H9 (cell line): Measurements from ENCODE around the gene SPRY4. TPM values are rescaled to one million over a fixed set of nuclear protein-coding genes. Genes with fewer than 3 reads are reported as not detected.

Experiments used
- DNase-seq: peaks from one replicate; pipeline ENCODE4 v3.0.0-alpha.2; 2017
- H2AFZ ChIP-seq: one replicate; pipeline ENCODE4 v1.6.1; 2013; ENCODE audit warnings: mild to moderate bottlenecking, low read length, control low read depth, moderate library complexity
- H2AK5ac ChIP-seq: 2 replicates; pipeline ENCODE4 v1.6.1; 2013; ENCODE audit warnings: low read length, control low read depth, mixed read lengths; ENCODE audit not compliant: insufficient read length
- H2BK120ac ChIP-seq: one replicate; pipeline ENCODE4 v1.6.1; 2013; ENCODE audit warnings: low read depth, mild to moderate bottlenecking, low read length, control low read depth, inconsistent platforms; ENCODE audit not compliant: poor library complexity, severe bottlenecking
- H2BK12ac ChIP-seq: 2 replicates; pipeline ENCODE4 v1.6.1; 2013; ENCODE audit warnings: low read length, control low read depth, mixed read lengths, low read depth; ENCODE audit not compliant: insufficient read length
- H2BK15ac ChIP-seq: 2 replicates; pipeline ENCODE4 v1.6.1; 2013; ENCODE audit warnings: low read depth, low read length, control low read depth
- H2BK20ac ChIP-seq: one replicate; pipeline ENCODE4 v1.6.1; 2013; ENCODE audit warnings: low read depth, mild to moderate bottlenecking, low read length, control low read depth, inconsistent platforms; ENCODE audit not compliant: poor library complexity, severe bottlenecking
- H2BK5ac ChIP-seq: 2 replicates; pipeline ENCODE4 v1.6.1; 2013; ENCODE audit warnings: low read length, control low read depth, mixed read lengths; ENCODE audit not compliant: insufficient read length
- H3K14ac ChIP-seq: 2 replicates; pipeline ENCODE4 v1.6.1; 2013; ENCODE audit warnings: low read length, control low read depth; ENCODE audit not compliant: insufficient read depth
- H3K18ac ChIP-seq: 2 replicates; pipeline ENCODE4 v1.6.1; 2013; ENCODE audit warnings: low read depth, mild to moderate bottlenecking, mixed read lengths, low read length, control low read depth; ENCODE audit not compliant: insufficient read length
- H3K23ac ChIP-seq: 2 replicates; pipeline ENCODE4 v1.6.1; 2013; ENCODE audit warnings: low read length, control low read depth, mixed read lengths, low read depth; ENCODE audit not compliant: insufficient read length
- H3K23me2 ChIP-seq: 2 replicates; pipeline ENCODE4 v1.6.1; 2013; ENCODE audit warnings: low read depth, mild to moderate bottlenecking, mixed read lengths, low read length, control low read depth; ENCODE audit not compliant: insufficient read length, poor library complexity, severe bottlenecking
- H3K27ac ChIP-seq: 2 replicates; pipeline ENCODE4 v1.5.1; 2013; ENCODE audit warnings: low read length, control low read depth, mixed read lengths, low read depth; ENCODE audit not compliant: insufficient read length
- H3K27me3 ChIP-seq: 2 replicates; pipeline ENCODE4 v1.6.1; 2013; ENCODE audit warnings: low read length, control low read depth, inconsistent platforms; ENCODE audit not compliant: insufficient read depth
- H3K4ac ChIP-seq: 2 replicates; pipeline ENCODE4 v1.6.1; 2013; ENCODE audit warnings: low read depth, mild to moderate bottlenecking, control low read depth, inconsistent platforms, low read length, moderate library complexity
- H3K4me1 ChIP-seq: 2 replicates; pipeline ENCODE4 v1.6.1; 2013; ENCODE audit warnings: low read length, control low read depth, inconsistent platforms; ENCODE audit not compliant: insufficient read depth
- H3K4me2 ChIP-seq: 2 replicates; pipeline ENCODE4 v1.6.1; 2013; ENCODE audit warnings: low read length, control low read depth, mixed read lengths; ENCODE audit not compliant: insufficient read length, insufficient read depth
- H3K56ac ChIP-seq: 2 replicates; pipeline ENCODE4 v1.6.1; 2013; ENCODE audit warnings: low read depth, mild to moderate bottlenecking, mixed read lengths, low read length, control low read depth; ENCODE audit not compliant: insufficient read length
- H3K79me1 ChIP-seq: 2 replicates; pipeline ENCODE4 v1.6.1; 2013; ENCODE audit warnings: low read depth, mild to moderate bottlenecking, moderate library complexity, low read length, control low read depth, inconsistent platforms; ENCODE audit not compliant: insufficient read depth, poor library complexity, severe bottlenecking
- H3K79me2 ChIP-seq: 2 replicates; pipeline ENCODE4 v1.6.1; 2013; ENCODE audit warnings: low read length, control low read depth, inconsistent platforms; ENCODE audit not compliant: insufficient read depth
- H3K9ac ChIP-seq: 2 replicates; pipeline ENCODE4 v1.6.1; 2013; ENCODE audit warnings: low read length, control low read depth, mixed read lengths; ENCODE audit not compliant: insufficient read length; ENCODE audit errors: extremely low read depth
- H3K9me3 ChIP-seq: one replicate; pipeline ENCODE4 v1.6.1; 2013; ENCODE audit warnings: low read depth, low read length, inconsistent platforms; ENCODE audit not compliant: control insufficient read depth
- H3T11ph ChIP-seq: one replicate; pipeline ENCODE4 v1.6.1; 2013; ENCODE audit warnings: mild to moderate bottlenecking, low read length, control low read depth, inconsistent platforms
- H4K20me1 ChIP-seq: one replicate; pipeline ENCODE4 v1.6.1; 2013; ENCODE audit not compliant: control insufficient read depth, insufficient read length, insufficient read depth
- H4K5ac ChIP-seq: 2 replicates; pipeline ENCODE4 v1.6.1; 2013; ENCODE audit warnings: low read depth, mild to moderate bottlenecking, mixed read lengths, low read length, control low read depth; ENCODE audit not compliant: insufficient read length
- H4K8ac ChIP-seq: replicated peaks from 2 replicates; pipeline ENCODE4 v1.6.1; 2013; ENCODE audit warnings: low read length, control low read depth, mixed read lengths, low read depth; ENCODE audit not compliant: insufficient read length
- H4K91ac ChIP-seq: 2 replicates; pipeline ENCODE4 v1.6.1; 2013; ENCODE audit warnings: low read depth, mild to moderate bottlenecking, moderate library complexity, mixed read lengths, low read length, control low read depth; ENCODE audit not compliant: insufficient read length
- H3K27ac Mint-ChIP-seq, 3 experiments: 2 replicates in 2 of 3; 3 replicates in 1 of 3; pipeline ENCODE4 v1.8.0; 2020 to 2021; ENCODE audit warnings: mixed read lengths in 3 of 3, mild to moderate bottlenecking in 1 of 3, moderate library complexity in 1 of 3
- H3K27me3 Mint-ChIP-seq: 2 replicates; pipeline ENCODE4 v1.8.0; 2021; ENCODE audit warnings: low read depth, mild to moderate bottlenecking, moderate library complexity, mixed read lengths
- H3K36me3 Mint-ChIP-seq, 3 experiments: 2 replicates in 2 of 3; 3 replicates in 1 of 3; pipeline ENCODE4 v1.8.0; 2020 to 2021; ENCODE audit warnings: low read depth in 3 of 3, mixed read lengths in 3 of 3; ENCODE audit not compliant: insufficient read depth in 1 of 3
- H3K4me1 Mint-ChIP-seq, 2 experiments: 2 replicates each; pipeline ENCODE4 v1.8.0; 2020; ENCODE audit warnings: mixed read lengths in 2 of 2
- H3K4me3 Mint-ChIP-seq, 2 experiments: 2 replicates in 1 of 2; 3 replicates in 1 of 2; pipeline ENCODE4 v1.8.0; 2020 to 2021; ENCODE audit warnings: mild to moderate bottlenecking in 2 of 2, mixed read lengths in 2 of 2, moderate library complexity in 1 of 2
- H3K9me3 Mint-ChIP-seq, 2 experiments: 2 replicates in 1 of 2; 3 replicates in 1 of 2; pipeline ENCODE4 v1.8.0; 2020; ENCODE audit warnings: mild to moderate bottlenecking in 2 of 2, mixed read lengths in 2 of 2, moderate library complexity in 1 of 2
- WGBS: extraction: QIAGEN DNeasy Blood & Tissue Kit; methylation state at CpG from one replicate; pipeline ENCODE4 v1.1.7; 2013; ENCODE audit warnings: missing lambda C conversion rate, low lambda C conversion rate, mixed read lengths; ENCODE audit not compliant: insufficient read length; ENCODE audit errors: extremely low coverage; 5-methylcytosine and 5-hydroxymethylcytosine counted together
- total RNA-seq: library from RNA; stranded (reverse); gene quantifications from 2 replicates; pipeline ENCODE4 v1.2.1, GENCODE V29; 2021
- TF ChIP-seq, protein P1 (sequence below): fragments of 200-600 bp; sonication (generic); conservative IDR thresholded peaks from 3 replicates; pipeline ENCODE4 v1.8.0; 2021; ENCODE audit warnings: antibody characterized with exemption, mild to moderate bottlenecking

The SPRY4 gene
- total RNA-seq, 1 experiment from 2014 or later = 92.4 TPM

DNA sequence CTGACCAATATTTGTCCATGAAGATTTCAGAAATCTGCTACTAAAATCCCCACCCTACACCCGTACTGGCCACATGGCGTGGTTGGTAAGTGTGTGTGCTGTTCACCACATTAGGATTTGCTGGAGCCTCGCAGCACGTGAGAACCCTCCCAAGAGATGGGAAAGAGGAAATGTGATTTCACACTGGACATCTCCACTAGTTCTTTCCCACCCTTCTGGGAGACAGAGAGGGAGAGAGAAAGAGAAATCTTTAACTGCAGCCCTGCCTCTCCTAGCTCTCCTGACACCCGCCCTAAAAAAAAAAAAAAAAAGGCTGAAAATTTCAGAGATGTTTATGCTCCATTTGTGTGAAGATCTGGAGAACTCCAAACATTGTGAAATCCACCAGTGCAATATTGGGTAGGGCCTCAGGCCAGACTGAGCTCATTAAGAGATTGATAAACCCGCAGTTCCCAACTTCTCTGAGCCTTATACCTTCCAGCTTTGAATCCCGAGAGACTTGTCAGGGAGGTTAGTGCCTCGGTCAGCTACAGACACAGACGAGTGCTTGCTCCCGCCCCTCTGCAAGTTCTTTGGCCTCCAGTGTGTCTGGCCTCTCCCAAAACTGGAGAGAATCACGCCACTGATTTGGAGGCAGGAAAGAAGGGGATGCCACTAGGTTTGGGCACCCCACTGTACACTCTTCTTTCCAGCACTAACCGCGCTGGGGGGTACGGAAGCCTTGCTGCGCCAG lies 1.9 kb downstream of the SPRY4 start:
- peaks cover 9% of the 10 kb centered on the region; the same call in 1 of the 2 replicates for H3K4me1 ChIP-seq
- no CpG with 5 or more reads among the region's 15 CpGs for WGBS
- H4K91ac ChIP-seq = no peak overlapping the region
- peaks cover 10% of the 10 kb centered on the region for H4K20me1 ChIP-seq
- H3K4me3 Mint-ChIP-seq = peak overlapping the region; percentile 96 to 99
- H3K18ac ChIP-seq = no peak overlapping the region
- no peak overlapping the region for H2BK120ac ChIP-seq
- H3K4ac ChIP-seq = no peak overlapping the region
- H4K5ac ChIP-seq = no peak overlapping the region
- H2AFZ ChIP-seq = no peak overlapping the region
- no peak overlapping the region for H2BK15ac ChIP-seq
- H3K23ac ChIP-seq = no peak overlapping the region
- H3T11ph ChIP-seq = no peak overlapping the region
- H3K36me3 Mint-ChIP-seq = peaks cover 0 to 58% (median 50%) of the 10 kb centered on the region in 3 experiments; a peak in 5 of 7 replicates
- no peaks in the 10 kb centered on the region for H3K27me3 ChIP-seq
- peaks cover 6% of the 10 kb centered on the region for H3K27me3 Mint-ChIP-seq
- H2BK5ac ChIP-seq = no peak overlapping the region
- peak overlapping the region; percentile 94 for H3K4me2 ChIP-seq
- H3K27ac ChIP-seq = no peak overlapping the region
- H3K79me1 ChIP-seq = no peaks in the 10 kb centered on the region
- H3K14ac ChIP-seq = no peak overlapping the region
- peaks cover 0 to 2% of the 10 kb centered on the region in 2 experiments; a peak in 1 of 5 replicates for H3K9me3 Mint-ChIP-seq
- TF ChIP-seq, protein P1, sequence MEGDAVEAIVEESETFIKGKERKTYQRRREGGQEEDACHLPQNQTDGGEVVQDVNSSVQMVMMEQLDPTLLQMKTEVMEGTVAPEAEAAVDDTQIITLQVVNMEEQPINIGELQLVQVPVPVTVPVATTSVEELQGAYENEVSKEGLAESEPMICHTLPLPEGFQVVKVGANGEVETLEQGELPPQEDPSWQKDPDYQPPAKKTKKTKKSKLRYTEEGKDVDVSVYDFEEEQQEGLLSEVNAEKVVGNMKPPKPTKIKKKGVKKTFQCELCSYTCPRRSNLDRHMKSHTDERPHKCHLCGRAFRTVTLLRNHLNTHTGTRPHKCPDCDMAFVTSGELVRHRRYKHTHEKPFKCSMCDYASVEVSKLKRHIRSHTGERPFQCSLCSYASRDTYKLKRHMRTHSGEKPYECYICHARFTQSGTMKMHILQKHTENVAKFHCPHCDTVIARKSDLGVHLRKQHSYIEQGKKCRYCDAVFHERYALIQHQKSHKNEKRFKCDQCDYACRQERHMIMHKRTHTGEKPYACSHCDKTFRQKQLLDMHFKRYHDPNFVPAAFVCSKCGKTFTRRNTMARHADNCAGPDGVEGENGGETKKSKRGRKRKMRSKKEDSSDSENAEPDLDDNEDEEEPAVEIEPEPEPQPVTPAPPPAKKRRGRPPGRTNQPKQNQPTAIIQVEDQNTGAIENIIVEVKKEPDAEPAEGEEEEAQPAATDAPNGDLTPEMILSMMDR = no peak
- H3K23me2 ChIP-seq = peaks cover 38% of the 10 kb centered on the region
- no peak overlapping the region for H2AK5ac ChIP-seq
- H3K27ac Mint-ChIP-seq = peak overlapping the region in 1 of 3 experiments; percentile 87; a peak in 3 of 7 replicates
- peak overlapping the region; percentile 89 for H3K9ac ChIP-seq
- no peak for DNase-seq
- no peak overlapping the region for H3K56ac ChIP-seq
- no peak overlapping the region for H2BK12ac ChIP-seq
- H4K8ac ChIP-seq = no peak overlapping the region
- H3K79me2 ChIP-seq = peaks cover 70% of the 10 kb centered on the region
- peaks cover 62 to 75% of the 10 kb centered on the region in 2 experiments for H3K4me1 Mint-ChIP-seq
- no peaks in the 10 kb centered on the region for H3K9me3 ChIP-seq
- H2BK20ac ChIP-seq = no peak overlapping the region
